ENCODE measurements around the gene NMRAL1. TPM values are rescaled to one million over a fixed set of nuclear protein-coding genes. Genes with fewer than 3 reads are reported as not detected.

NMRAL1 gene
- total RNA-seq, 1 donor from 2014 or later = 30.7 TPM

- H3K4me3 Mint-ChIP-seq (ENCODE audit: low read depth) = no peak overlapping the region
- H3K9me3 Mint-ChIP-seq = no peaks in the 10 kb centered on the region
- intact Hi-C loops (cut with micrococcal nuclease) = no loop called here
- no peaks in the 10 kb centered on the region for H3K27me3 Mint-ChIP-seq (ENCODE audit: low read depth)
- H3K36me3 Mint-ChIP-seq (ENCODE audit: low read depth) = peaks cover 30% of the 10 kb centered on the region
- no peak overlapping the region for H3K27ac Mint-ChIP-seq
- peaks cover 30% of the 10 kb centered on the region for H3K4me1 Mint-ChIP-seq (ENCODE audit: low read depth)
- DNase-seq (ENCODE audit: low spot score) = no peak
Observed at GRCh38 chr16:4496305-4496704, 21.9 kb upstream of the NMRAL1 start.

GRCh38 chr16:4495766-4496165, 21.3 kb upstream of the NMRAL1 start:
- Mint-ChIP-seq H3K36me3 (ENCODE audit: low read depth) (peaks cover 33% of the 10 kb centered on the region), H3K9me3 (no peaks in the 10 kb centered on the region), H3K4me3 (ENCODE audit: low read depth) (no peak overlapping the region), H3K27me3 (ENCODE audit: low read depth) (no peaks in the 10 kb centered on the region), H3K4me1 (ENCODE audit: low read depth) (peaks cover 30% of the 10 kb centered on the region), H3K27ac (no peak overlapping the region)
- intact Hi-C loops (cut with micrococcal nuclease) = no loop called here
- no peak for DNase-seq (ENCODE audit: low spot score)

- peaks cover 26% of the 10 kb centered on the region for H3K4me1 Mint-ChIP-seq (ENCODE audit: low read depth)
- DNase-seq (ENCODE audit: low spot score) = no peak
- H3K36me3 Mint-ChIP-seq (ENCODE audit: low read depth) = peaks cover 41% of the 10 kb centered on the region
- no peaks in the 10 kb centered on the region for H3K9me3 Mint-ChIP-seq
- H3K4me3 Mint-ChIP-seq (ENCODE audit: low read depth) = no peak overlapping the region
- intact Hi-C loops (cut with micrococcal nuclease) = no loop called here
- no peaks in the 10 kb centered on the region for H3K27me3 Mint-ChIP-seq (ENCODE audit: low read depth)
- H3K27ac Mint-ChIP-seq = no peak overlapping the region
Observed at GRCh38 chr16:4494746-4495490, 20.5 kb upstream of the NMRAL1 start.

- intact Hi-C loops (cut with micrococcal nuclease) = no loop called here
- no peak overlapping the region for H3K27ac Mint-ChIP-seq
- H3K9me3 Mint-ChIP-seq = no peaks in the 10 kb centered on the region
- peaks cover 28% of the 10 kb centered on the region for H3K4me1 Mint-ChIP-seq (ENCODE audit: low read depth)
- H3K36me3 Mint-ChIP-seq (ENCODE audit: low read depth) = peaks cover 41% of the 10 kb centered on the region
- DNase-seq (ENCODE audit: low spot score) = no peak
- no peaks in the 10 kb centered on the region for H3K27me3 Mint-ChIP-seq (ENCODE audit: low read depth)
- no peak overlapping the region for H3K4me3 Mint-ChIP-seq (ENCODE audit: low read depth)
Observed at GRCh38 chr16:4491898-4492297, 17.5 kb upstream of the NMRAL1 start.

GRCh38 chr16:4489030-4489429, 14.6 kb upstream of the NMRAL1 start:
- Mint-ChIP-seq H3K27ac (peak overlapping the region; percentile 75), H3K4me3 (ENCODE audit: low read depth) (no peak overlapping the region), H3K4me1 (ENCODE audit: low read depth) (peaks cover 32% of the 10 kb centered on the region)

GRCh38 chr16:4488499-4488967, 14.1 kb upstream of the NMRAL1 start:
- Mint-ChIP-seq H3K4me3 (ENCODE audit: low read depth) (peak overlapping the region; percentile 61), H3K36me3 (ENCODE audit: low read depth) (peaks cover 52% of the 10 kb centered on the region), H3K27me3 (ENCODE audit: low read depth) (no peaks in the 10 kb centered on the region), H3K4me1 (ENCODE audit: low read depth) (peaks cover 32% of the 10 kb centered on the region), H3K27ac (peak overlapping the region; percentile 75), H3K9me3 (no peaks in the 10 kb centered on the region)
- intact Hi-C loops (cut with micrococcal nuclease) = no loop called here
- DNase-seq (ENCODE audit: low spot score) = no peak

More at GRCh38 chr16:4489030-4489429, 14.6 kb upstream of the NMRAL1 start:
- no peaks in the 10 kb centered on the region for H3K9me3 Mint-ChIP-seq
- intact Hi-C loops (cut with micrococcal nuclease) = loop anchor here (1.0 kb wide), 1 partner anchor 8 kb away; no protein-coding TSS in a partner anchor
- no peak for DNase-seq (ENCODE audit: low spot score)
- H3K27me3 Mint-ChIP-seq (ENCODE audit: low read depth) = no peaks in the 10 kb centered on the region
- H3K36me3 Mint-ChIP-seq (ENCODE audit: low read depth) = peaks cover 50% of the 10 kb centered on the region

GRCh38 chr16:4487955-4488498, 13.6 kb upstream of the NMRAL1 start:
- Mint-ChIP-seq H3K9me3 (no peaks in the 10 kb centered on the region), H3K4me3 (ENCODE audit: low read depth) (peak overlapping the region; percentile 61), H3K36me3 (ENCODE audit: low read depth) (peaks cover 51% of the 10 kb centered on the region), H3K27ac (peak overlapping the region; percentile 75), H3K4me1 (ENCODE audit: low read depth) (peaks cover 32% of the 10 kb centered on the region), H3K27me3 (ENCODE audit: low read depth) (no peaks in the 10 kb centered on the region)
- intact Hi-C loops (cut with micrococcal nuclease) = no loop called here
- DNase-seq (ENCODE audit: low spot score) = no peak

GRCh38 chr16:4486126-4486893, 11.9 kb upstream of the NMRAL1 start:
- H3K27ac Mint-ChIP-seq = peak overlapping the region; percentile 53
- H3K4me1 Mint-ChIP-seq (ENCODE audit: low read depth) = peaks cover 44% of the 10 kb centered on the region
- intact Hi-C loops (cut with micrococcal nuclease) = no loop called here
- H3K27me3 Mint-ChIP-seq (ENCODE audit: low read depth) = no peaks in the 10 kb centered on the region
- no peak overlapping the region for H3K4me3 Mint-ChIP-seq (ENCODE audit: low read depth)
- no peak for DNase-seq (ENCODE audit: low spot score)
- H3K36me3 Mint-ChIP-seq (ENCODE audit: low read depth) = peaks cover 50% of the 10 kb centered on the region
- no peaks in the 10 kb centered on the region for H3K9me3 Mint-ChIP-seq

GRCh38 chr16:4481963-4482362, 7.5 kb upstream of the NMRAL1 start:
- intact Hi-C loops (cut with micrococcal nuclease) = loop anchor here (1.0 kb wide), 1 partner anchor 7 kb away; no protein-coding TSS in a partner anchor
- peaks cover 34% of the 10 kb centered on the region for H3K4me1 Mint-ChIP-seq (ENCODE audit: low read depth)
- no peak for DNase-seq (ENCODE audit: low spot score)
- H3K27ac Mint-ChIP-seq = no peak overlapping the region
- no peak overlapping the region for H3K4me3 Mint-ChIP-seq (ENCODE audit: low read depth)
- no peaks in the 10 kb centered on the region for H3K9me3 Mint-ChIP-seq
- H3K27me3 Mint-ChIP-seq (ENCODE audit: low read depth) = no peaks in the 10 kb centered on the region
- peaks cover 32% of the 10 kb centered on the region for H3K36me3 Mint-ChIP-seq (ENCODE audit: low read depth)

GRCh38 chr16:4481526-4481925, 7.1 kb upstream of the NMRAL1 start:
- intact Hi-C loops (cut with micrococcal nuclease) = loop anchor here (1.0 kb wide), 1 partner anchor 8 kb away; no protein-coding TSS in a partner anchor
- no peak for DNase-seq (ENCODE audit: low spot score)

GRCh38 chr16:4477966-4478365, 3.5 kb upstream of the NMRAL1 start:
- Mint-ChIP-seq H3K27me3 (ENCODE audit: low read depth) (no peaks in the 10 kb centered on the region), H3K36me3 (ENCODE audit: low read depth) (peaks cover 16% of the 10 kb centered on the region), H3K9me3 (no peaks in the 10 kb centered on the region), H3K4me1 (ENCODE audit: low read depth) (peaks cover 32% of the 10 kb centered on the region), H3K27ac (peak overlapping the region; percentile 72), H3K4me3 (ENCODE audit: low read depth) (peak overlapping the region; percentile 80)
- intact Hi-C loops (cut with micrococcal nuclease) = loop anchor here (2.0 to 5.0 kb wide), 6 partner anchors 23 to 139 kb away; partner anchors contain the start of genes CDIP1, DNAJA3 and PAM16
- no peak for DNase-seq (ENCODE audit: low spot score)

More at GRCh38 chr16:4481526-4481925, 7.1 kb upstream of the NMRAL1 start:
- H3K4me3 Mint-ChIP-seq (ENCODE audit: low read depth) = no peak overlapping the region
- peaks cover 32% of the 10 kb centered on the region for H3K36me3 Mint-ChIP-seq (ENCODE audit: low read depth)
- peak overlapping the region; percentile 54 for H3K27ac Mint-ChIP-seq
- H3K9me3 Mint-ChIP-seq = no peaks in the 10 kb centered on the region
- H3K27me3 Mint-ChIP-seq (ENCODE audit: low read depth) = no peaks in the 10 kb centered on the region
- peaks cover 34% of the 10 kb centered on the region for H3K4me1 Mint-ChIP-seq (ENCODE audit: low read depth)

GRCh38 chr16:4475880-4476788, 1.7 kb upstream of the NMRAL1 start, which contains the start of gene HMOX2:
Gene HMOX2, plus strand, starts transcription at chr16:4476398. Its CDS starts 29,127 bp downstream, at chr16:4505525.
- Mint-ChIP-seq H3K27ac (peak within 1 kb of the TSS; percentile 84), H3K4me1 (ENCODE audit: low read depth) (peaks cover 19% of the 10 kb centered on the region), H3K9me3 (no peaks in the 10 kb centered on the region), H3K36me3 (ENCODE audit: low read depth) (peaks cover 17% of the 10 kb centered on the region), H3K27me3 (ENCODE audit: low read depth) (no peaks in the 10 kb centered on the region), H3K4me3 (ENCODE audit: low read depth) (peak within 1 kb of the TSS; percentile 80)
- peak; percentile 94 for DNase-seq (ENCODE audit: low spot score)
- intact Hi-C loops (cut with micrococcal nuclease) = loop anchor here (2.0 to 5.0 kb wide), 6 partner anchors 25 to 141 kb away; partner anchors contain the start of genes CDIP1, DNAJA3 and PAM16

Measured in activated T-helper 2 cell treated with anti-CD3 and anti-CD28 coated beads, Interferon-gamma antibody, Interleukin-2, Interleukin-4, amounts not matched to agents 10 μg/mL and 5 μg/mL and 100 μg/mL, durations not matched to agents 14 hours and 24 hours and 36 hours (primary cell).